ENCODE data around the gene UMODL1.

The UMODL1 gene

GRCh38 chr21:42080788-42081083 lies 9.6 kb downstream of the UMODL1 start:
- peak in 2 of 14 donors; percentile 22 to 52 for DNase-seq

- DNase-seq: peak in 6 of 14 donors; percentile 10 to 56 (median 28)
These were observed 10.0 kb downstream of the UMODL1 start for GRCh38 chr21:42081138-42081537.

DNA sequence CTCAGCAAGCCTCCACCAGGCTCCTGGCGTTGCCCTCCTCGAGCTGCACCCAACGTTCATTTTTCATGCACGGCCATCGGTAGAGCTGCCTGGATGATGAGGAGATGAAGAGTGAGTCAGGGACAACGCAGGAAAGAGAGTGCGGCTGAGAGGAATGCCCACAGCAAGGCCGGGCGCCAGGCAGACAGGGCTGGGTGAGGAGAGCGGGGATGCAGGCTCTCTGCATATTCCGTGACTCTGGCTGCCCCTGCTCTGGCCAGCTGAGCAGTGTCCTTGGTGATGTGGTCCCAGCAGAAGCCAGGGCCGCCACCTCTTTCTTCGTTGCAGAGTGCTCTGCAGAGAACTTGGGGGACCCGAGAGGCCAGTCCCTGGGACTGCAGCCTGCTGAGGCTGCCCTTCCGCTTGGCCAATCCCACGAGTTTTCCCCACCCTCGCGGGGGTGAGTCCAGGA lies 10.8 kb downstream of the UMODL1 start:
- DNase-seq: peak in 5 of 14 donors; percentile 9 to 74 (median 22)

GRCh38 chr21:42082501-42083360 lies 11.6 kb downstream of the UMODL1 start:
- DNase-seq: no peak

DNA sequence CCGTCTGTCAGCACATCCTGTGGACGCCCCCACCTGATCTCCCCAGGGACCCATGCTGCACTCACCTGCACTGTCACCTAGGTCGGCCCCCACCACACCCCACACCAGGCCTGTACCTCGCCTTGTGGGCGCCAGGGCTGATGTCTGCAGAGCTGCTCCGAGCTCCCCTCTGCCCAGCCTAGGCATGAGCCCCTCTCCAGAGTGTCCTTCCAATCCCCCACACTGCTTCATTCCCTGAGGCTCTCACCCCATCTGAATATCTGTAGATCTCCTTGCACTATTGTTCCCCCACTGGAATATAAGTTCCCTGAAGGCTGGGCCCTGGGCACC lies 12.2 kb downstream of the UMODL1 start:
- DNase-seq: no peak

- DNase-seq: no peak
These were observed 13.0 kb downstream of the UMODL1 start for GRCh38 chr21:42084079-42084478.

DNA sequence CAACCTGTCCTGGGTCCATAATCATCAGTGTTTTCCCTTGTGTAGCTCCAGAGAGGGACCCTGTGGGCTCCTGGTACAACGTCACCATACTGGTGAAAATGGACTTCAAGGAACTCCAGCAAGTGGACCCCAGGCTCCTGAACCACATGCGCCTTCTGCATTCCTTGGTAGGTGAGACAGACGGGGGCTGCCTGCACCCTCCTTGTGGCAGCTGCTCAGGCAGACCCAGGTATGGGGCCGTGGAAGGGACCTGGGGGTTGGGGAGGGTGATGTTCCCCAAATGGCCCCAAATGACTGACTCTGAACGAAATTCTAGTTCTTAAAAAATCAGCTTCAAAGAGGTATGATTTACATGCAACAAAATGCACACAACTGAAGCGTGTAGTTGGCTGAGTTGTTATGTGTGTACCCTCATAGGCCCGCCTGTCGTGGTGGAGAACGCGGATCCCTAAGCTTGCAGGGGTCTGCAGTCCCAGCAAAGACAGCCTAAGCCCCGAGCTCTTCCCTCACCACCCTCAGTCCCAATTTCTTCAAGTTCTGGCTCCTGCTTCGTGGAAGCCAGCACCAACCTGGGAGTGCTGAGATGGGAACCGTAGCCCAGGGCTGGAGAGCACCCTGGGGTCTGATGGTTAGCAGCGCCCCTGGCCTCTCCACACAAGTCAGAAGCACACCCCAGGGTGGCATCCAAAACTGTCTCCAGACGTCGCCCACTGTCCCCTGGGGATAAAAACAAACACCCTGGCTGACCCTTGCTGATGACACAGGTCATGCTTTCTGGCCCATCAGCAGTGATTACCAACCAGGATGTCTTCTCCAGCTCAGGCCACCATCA lies 14.3 kb downstream of the UMODL1 start:
- no peak for DNase-seq

GRCh38 chr21:42086969-42087368 lies 15.9 kb downstream of the UMODL1 start:
- DNase-seq: no peak

DNA sequence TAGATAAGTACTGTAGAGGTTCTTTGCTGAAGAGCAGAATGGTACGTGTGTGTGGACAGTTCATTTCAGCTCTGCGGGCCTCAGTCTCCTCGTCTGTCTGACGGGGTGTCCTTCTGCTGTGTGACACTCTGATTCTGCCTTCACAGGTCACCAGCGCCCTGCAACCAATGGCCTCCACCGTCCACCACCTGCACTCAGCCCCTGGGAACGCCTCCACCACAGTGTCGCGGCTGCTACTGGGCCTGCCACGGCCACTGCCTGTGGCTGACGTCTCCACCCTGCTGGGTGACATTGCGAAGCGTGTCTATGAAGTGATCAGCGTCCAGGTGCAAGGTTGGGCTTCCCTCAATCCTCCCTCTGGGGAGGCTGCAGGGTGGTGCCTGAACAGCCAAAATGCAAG lies 17.0 kb downstream of the UMODL1 start:
- DNase-seq: no peak

- no peak for DNase-seq
These were observed 17.5 kb downstream of the UMODL1 start for GRCh38 chr21:42088658-42089057.

DNA sequence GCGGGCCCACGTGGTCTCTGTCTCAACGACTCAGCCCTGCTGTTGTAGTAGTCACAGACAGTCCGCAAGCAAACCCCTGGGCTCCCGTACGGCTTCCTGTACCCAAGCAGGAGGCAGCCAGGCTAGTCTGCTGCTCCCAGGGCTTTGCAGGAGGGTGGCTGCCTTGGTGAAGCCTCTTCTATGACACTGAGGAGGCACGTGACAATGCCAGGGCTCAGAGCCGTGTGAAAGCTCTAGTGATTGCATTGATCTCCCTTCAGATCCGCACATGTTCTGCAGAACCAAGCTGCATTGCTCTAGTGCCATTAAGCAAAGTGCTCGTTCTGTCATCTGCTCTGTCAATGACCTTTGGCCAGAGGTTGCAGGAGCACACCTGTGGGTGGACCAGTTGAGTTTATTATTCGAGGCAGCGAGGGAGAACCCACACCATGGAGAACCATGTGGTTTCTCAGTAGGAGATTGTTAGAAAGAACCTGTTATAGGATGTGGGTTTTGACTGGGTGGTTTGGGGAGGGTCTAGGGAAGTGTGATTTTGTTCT lies 18.0 kb downstream of the UMODL1 start:
- peak in 1 of 14 donors; percentile 19 for DNase-seq

DNA sequence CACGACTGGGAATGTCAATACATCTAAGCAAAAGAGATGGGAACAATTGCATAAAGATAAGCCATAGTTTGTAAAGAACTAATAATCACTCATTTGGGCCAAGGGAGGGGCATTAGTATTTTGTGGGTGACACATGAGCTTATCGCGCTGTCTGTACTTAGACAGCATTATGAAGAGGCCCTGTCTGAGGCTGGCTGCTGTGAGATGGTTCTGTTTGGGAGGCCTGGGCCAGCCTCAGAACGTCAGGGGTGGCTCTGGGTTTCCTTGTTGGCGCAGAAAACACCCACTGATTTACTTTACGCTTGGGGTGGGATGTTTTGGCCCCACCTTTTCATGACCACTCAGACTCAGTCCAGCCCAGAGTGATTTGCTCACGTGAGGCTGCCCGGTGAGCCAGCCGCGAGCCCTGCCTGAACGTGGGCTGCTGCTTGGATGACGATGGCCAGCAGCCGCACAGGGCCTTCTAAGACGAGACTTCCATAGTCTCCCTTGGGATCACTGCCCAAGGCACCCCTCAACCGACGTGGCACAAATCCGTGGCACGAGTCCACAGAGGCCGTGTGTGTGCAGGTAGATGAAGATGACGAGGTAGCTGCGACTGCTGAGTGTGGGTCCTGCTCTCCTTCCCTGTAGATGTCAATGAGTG lies 18.7 kb downstream of the UMODL1 start:
- DNase-seq: no peak

- no peak for DNase-seq
These were observed 20.9 kb downstream of the UMODL1 start for GRCh38 chr21:42091899-42092508.

DNA sequence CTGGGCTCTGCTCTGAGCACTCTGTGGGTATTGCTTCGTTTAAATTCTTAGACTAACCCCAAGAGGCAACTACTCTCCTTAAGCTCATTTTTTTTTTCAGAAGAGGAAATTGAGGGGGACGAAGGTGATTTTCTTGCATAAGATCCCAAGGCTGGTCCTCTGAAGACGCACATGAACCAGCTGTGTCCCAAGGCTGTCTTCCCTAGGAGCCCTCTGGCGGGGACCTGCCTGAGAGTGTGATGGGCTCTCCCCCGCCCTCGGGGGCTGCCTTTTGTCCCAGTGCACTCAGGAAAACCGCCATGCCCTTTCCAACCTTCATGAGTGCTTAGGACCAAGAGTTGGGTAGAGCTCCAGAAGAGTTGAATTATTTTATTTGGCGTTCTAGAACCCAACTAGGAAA lies 21.7 kb downstream of the UMODL1 start:
- no peak for DNase-seq

- DNase-seq: no peak
These were observed 22.1 kb downstream of the UMODL1 start for GRCh38 chr21:42093186-42093585.

DNA sequence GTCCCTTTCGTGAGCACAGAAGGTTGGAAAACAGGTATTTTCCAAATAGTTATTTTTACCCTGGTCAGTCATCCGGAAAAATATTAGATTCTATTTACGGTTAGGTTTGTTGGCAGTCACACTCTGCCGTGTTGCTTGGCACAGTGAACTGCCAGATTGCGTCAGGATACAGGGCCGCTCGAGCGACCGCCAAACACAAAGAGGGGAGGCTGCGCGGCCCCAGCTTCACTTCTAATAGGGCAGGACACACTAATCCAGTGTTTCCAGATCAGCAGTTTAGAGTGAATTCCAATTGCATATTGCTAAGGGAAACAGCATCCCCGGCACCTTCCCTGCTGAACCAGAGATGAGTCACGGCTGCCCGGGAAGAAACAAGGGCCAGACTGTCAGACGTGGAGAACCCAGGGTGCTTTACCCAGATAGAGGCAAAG lies 22.9 kb downstream of the UMODL1 start:
- peak in 3 of 14 donors; percentile 44 to 96 (median 78) for DNase-seq

GRCh38 chr21:42094811-42095210 lies 23.7 kb downstream of the UMODL1 start:
- DNase-seq: no peak

- DNase-seq: no peak
These were observed 24.5 kb downstream of the UMODL1 start for GRCh38 chr21:42095581-42095980.

DNA sequence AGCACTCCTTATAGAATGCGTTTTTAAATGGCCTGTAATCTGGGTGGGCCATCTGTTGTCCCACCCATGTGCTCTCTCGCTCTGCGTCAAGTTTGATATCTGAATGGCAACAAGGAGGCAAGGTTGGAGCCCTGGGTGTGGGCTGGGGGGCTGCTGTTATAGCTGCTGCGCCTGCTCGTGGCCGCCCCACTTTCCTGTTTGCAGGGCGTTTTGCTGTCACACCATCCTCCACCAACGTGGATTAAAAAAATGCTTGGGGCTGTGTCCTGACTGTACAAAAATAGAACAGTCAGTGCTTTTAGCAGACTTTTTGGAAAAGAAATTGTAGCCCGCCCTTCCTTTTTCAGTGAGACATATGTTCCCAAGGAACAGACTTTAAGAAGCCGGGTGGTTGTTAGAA lies 25.4 kb downstream of the UMODL1 start:
- DNase-seq: no peak

- no peak for DNase-seq
These were observed 26.2 kb downstream of the UMODL1 start for GRCh38 chr21:42097274-42097673.

- peak in 3 of 14 donors; percentile 12 to 65 (median 63) for DNase-seq
These were observed 26.8 kb downstream of the UMODL1 start for GRCh38 chr21:42097860-42098454.

DNA sequence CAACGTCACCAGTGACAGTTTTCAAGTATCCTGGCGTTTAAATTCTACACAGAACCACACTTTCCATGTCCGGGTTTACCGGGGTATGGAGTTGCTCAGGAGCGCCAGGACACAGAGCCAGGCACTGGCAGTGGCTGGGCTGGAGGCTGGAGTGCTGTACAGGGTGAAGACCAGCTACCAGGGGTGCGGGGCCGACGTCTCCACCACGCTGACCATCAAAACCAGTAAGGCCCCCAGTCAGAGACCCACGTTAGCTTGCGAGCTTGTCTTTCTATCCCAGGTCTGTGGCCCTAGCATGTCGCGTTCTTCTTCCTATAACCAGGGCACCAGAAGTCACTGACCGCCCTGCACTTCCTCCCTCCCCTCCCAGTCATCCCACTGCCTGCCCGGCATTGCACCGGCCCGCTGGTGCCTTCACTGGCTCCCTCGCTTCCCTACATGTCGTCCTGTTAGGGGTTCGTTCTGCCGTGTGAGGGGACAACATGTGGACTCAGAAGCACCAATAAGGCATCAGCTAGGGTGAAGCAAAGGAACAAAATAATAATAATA lies 27.9 kb downstream of the UMODL1 start:
- no peak for DNase-seq
